Transverse colon (tissue), 4 donors: ENCODE data around the gene FAM83C. TPM values are rescaled to one million over a fixed set of nuclear protein-coding genes. Genes with fewer than 3 reads are reported as not detected.

Experiments
- DNase-seq: peaks from one replicate; pipeline ENCODE4 v3.0.0-alpha.2; 2019
- H3K27ac ChIP-seq, 4 donors: fragments of 200-600 bp; sonication (generic); 2 replicates each; pipeline ENCODE4 v1.5.1; 2016 to 2018; ENCODE audit warnings: inconsistent platforms in 4 of 4
- H3K27me3 ChIP-seq: fragments of 200-600 bp; sonication (generic); 2 replicates; pipeline ENCODE4 v1.5.1; 2017; ENCODE audit warnings: inconsistent platforms
- H3K36me3 ChIP-seq, 4 donors: fragments of 200-600 bp; sonication (generic); 2 replicates each; pipeline ENCODE4 v1.5.1; 2017 to 2019; ENCODE audit warnings: inconsistent platforms in 4 of 4
- H3K4me1 ChIP-seq, 4 donors: fragments of 200-600 bp; sonication (generic); 2 replicates each; pipeline ENCODE4 v1.5.1; 2017 to 2020; ENCODE audit warnings: inconsistent platforms in 4 of 4
- H3K4me3 ChIP-seq, 4 donors: fragments of 200-600 bp; sonication (generic); 1 replicate in 1 of 4; 2 replicates in 3 of 4; pipeline versions ENCODE4 v1.5.1 to v1.6.1; 2017 to 2019; ENCODE audit warnings: inconsistent platforms in 4 of 4
- H3K9me3 ChIP-seq, 2 donors: fragments of 200-600 bp; sonication (generic); 2 replicates each; pipeline ENCODE4 v1.5.1; 2017 to 2019; ENCODE audit warnings: inconsistent platforms in 2 of 2
- CTCF ChIP-seq, 5 experiments: fragments of 200-600 bp in 3 of 5; fragments of 450-650 bp in 2 of 5; sonication (generic) in 3 of 5; IDR thresholded peaks; 1 replicate in 2 of 5; 2 replicates in 3 of 5; pipeline ENCODE4 v1.5.1; 2016 to 2017; ENCODE audit warnings: antibody characterized with exemption in 5 of 5, inconsistent platforms in 3 of 5, mild to moderate bottlenecking in 2 of 5, moderate library complexity in 1 of 5
- EP300 ChIP-seq: sonication (generic); formaldehyde crosslinking; IDR thresholded peaks from one replicate; pipeline ENCODE4 v1.6.1; 2017; ENCODE audit warnings: antibody characterized with exemption, low read depth
- POLR2A ChIP-seq: fragments of 450-650 bp; IDR thresholded peaks from one replicate; pipeline ENCODE4 v1.6.1; 2016; ENCODE audit warnings: antibody characterized with exemption, mild to moderate bottlenecking, moderate library complexity
- POLR2AphosphoS5 ChIP-seq, 3 donors: sonication (generic); formaldehyde crosslinking; IDR thresholded peaks; one replicate each; pipeline ENCODE4 v1.6.1; 2016; ENCODE audit warnings: antibody characterized with exemption in 3 of 3
- WGBS, 2 donors: methylation state at CpG; one replicate each; pipeline ENCODE4 v1.1.5; 2018; ENCODE audit warnings: low coverage in 1 of 2; 5-methylcytosine and 5-hydroxymethylcytosine counted together
- in situ Hi-C, 4 donors: fragments of 200-750 bp; cut with MboI; loops; one replicate each; pipeline versions ENCODE4 v1.15.0 to v1.15.1; 2017; ENCODE audit warnings: low sequenced_read_pairs in 3 of 4, low pct_ligation_motif_present in 1 of 4, low pct_unique_long_range_greater_than_20kb in 1 of 4
- intact Hi-C: fragments of 100-400 bp; cut with DNase I; formaldehyde crosslinking; loops from one replicate; pipeline ENCODE4 v1.15.1; 2023; ENCODE audit warnings: low total_unique reads
- total RNA-seq, 4 donors: library from RNA; depleted of rRNA; stranded (reverse); fragments of >200 nt; gene quantifications; one replicate each; pipeline ENCODE4 v1.1.0, GENCODE V29; 2016

FAM83C gene
- total RNA-seq, 4 donors from 2014 or later, result 0.14 TPM; not detected in 3

- WGBS, 2 donors, result 81% methylated on average over 4 of the region's 4 CpGs; no CpG with 5 or more reads in 1 of the 2 donors
- TF ChIP-seq POLR2A, result no peak
- TF ChIP-seq CTCF (IDR thresholded peaks at IDR 0.05), result peak; percentile 17 to 55 (median 47)
- H3K4me3 ChIP-seq, result no peak overlapping the region
- H3K36me3 ChIP-seq, result no peaks in the 10 kb centered on the region
- H3K4me1 ChIP-seq, result peaks cover 8 to 49% (median 31%) of the 10 kb centered on the region in 4 donors
- no peak overlapping the region for H3K27ac ChIP-seq
- peak; percentile 58 for DNase-seq
- intact Hi-C loops (loop anchor here (5.0 kb wide), 1 partner anchor 267 kb away; no protein-coding TSS in a partner anchor), in situ Hi-C loops (no loop called here)
- H3K27me3 ChIP-seq, result no peaks in the 10 kb centered on the region
- no peaks in the 10 kb centered on the region for H3K9me3 ChIP-seq
Measured at GRCh38 chr20:35329435-35330139, 37.4 kb upstream of the FAM83C start.

GRCh38 chr20:35328689-35329088, 36.5 kb upstream of the FAM83C start:
- H3K27ac ChIP-seq, result peak overlapping the region in 1 of 4 donors; percentile 58
- H3K4me1 ChIP-seq, result peaks cover 8 to 45% (median 29%) of the 10 kb centered on the region in 4 donors
- no peak overlapping the region for H3K4me3 ChIP-seq
- no peak for TF ChIP-seq EP300
- no peak for TF ChIP-seq POLR2A
- no peak for TF ChIP-seq POLR2AphosphoS5 (IDR thresholded peaks at IDR 0.05)
- no peak for TF ChIP-seq CTCF (IDR thresholded peaks at IDR 0.05)
- intact Hi-C loops (loop anchor here (5.0 kb wide), 1 partner anchor 266 kb away; no protein-coding TSS in a partner anchor), in situ Hi-C loops (no loop called here)
- no peaks in the 10 kb centered on the region for H3K27me3 ChIP-seq
- H3K36me3 ChIP-seq, result no peaks in the 10 kb centered on the region
- 75 to 91% methylated on average over 4 of the region's 4 CpGs for WGBS, 2 donors
- no peak for DNase-seq
- H3K9me3 ChIP-seq, result no peaks in the 10 kb centered on the region

GRCh38 chr20:35328095-35328685, 36.0 kb upstream of the FAM83C start:
- Histone ChIP-seq H3K9me3 (no peaks in the 10 kb centered on the region), H3K4me3 (no peak overlapping the region), H3K27ac (peak overlapping the region in 2 of 4 donors; percentile 58 to 63), H3K27me3 (no peaks in the 10 kb centered on the region), H3K4me1 (peaks cover 8 to 40% (median 27%) of the 10 kb centered on the region in 4 donors), H3K36me3 (no peaks in the 10 kb centered on the region)
- intact Hi-C loops (loop anchor here (5.0 kb wide), 1 partner anchor 266 kb away; no protein-coding TSS in a partner anchor), in situ Hi-C loops (no loop called here)
- TF ChIP-seq POLR2A (no peak), POLR2AphosphoS5 (IDR thresholded peaks at IDR 0.05) (no peak), EP300 (no peak), CTCF (IDR thresholded peaks at IDR 0.05) (no peak)
- WGBS, 2 donors, result 97 to 100% methylated on average over 3 of the region's 3 CpGs
- no peak for DNase-seq

- no peak overlapping the region for H3K4me3 ChIP-seq
- H3K27ac ChIP-seq, result peak overlapping the region; percentile 62 to 72 (median 70)
- no peaks in the 10 kb centered on the region for H3K9me3 ChIP-seq
- 81% methylated on average over 2 to 4 of the region's 4 CpGs for WGBS, 2 donors
- TF ChIP-seq POLR2AphosphoS5 (IDR thresholded peaks at IDR 0.05), result peak in 2 of 3 donors; percentile 52 to 76
- no peak for TF ChIP-seq POLR2A
- TF ChIP-seq EP300, result peak; percentile 36
- H3K4me1 ChIP-seq, result peaks cover 8 to 39% (median 26%) of the 10 kb centered on the region in 4 donors
- in situ Hi-C loops, result no loop called here
- H3K36me3 ChIP-seq, result no peaks in the 10 kb centered on the region
- no peaks in the 10 kb centered on the region for H3K27me3 ChIP-seq
- intact Hi-C loops, result loop anchor here (5.0 kb wide), 1 partner anchor 265 kb away; no protein-coding TSS in a partner anchor
- DNase-seq, result peak; percentile 81
Measured at GRCh38 chr20:35327074-35327976, 35.1 kb upstream of the FAM83C start.
